H1 (cell line): ENCODE data around the gene FLVCR2. TPM values are rescaled to one million over a fixed set of nuclear protein-coding genes. Genes with fewer than 3 reads are reported as not detected.

ENCODE experiments used
- BCL11A ChIP-seq, 2 experiments: IDR thresholded peaks; one replicate each; pipeline ENCODE4 v1.6.1; 2011; ENCODE audit warnings: low read depth in 2 of 2, low read length in 2 of 2, mild to moderate bottlenecking in 2 of 2
- BRCA1 ChIP-seq: IDR thresholded peaks from 2 replicates; pipeline ENCODE4 v1.6.1; 2012; ENCODE audit warnings: low read depth, low read length, improper control_type of control experiment
- CTBP2 ChIP-seq: IDR thresholded peaks from 2 replicates; pipeline ENCODE4 v1.7.0; 2011; ENCODE audit warnings: borderline replicate concordance, mild to moderate bottlenecking, moderate library complexity, mixed read lengths, low read length; ENCODE audit not compliant: insufficient read depth, insufficient read length
- HDAC2 ChIP-seq, 2 experiments: fragments of 300-600 bp in 1 of 2; sonication (generic) in 1 of 2; IDR thresholded peaks; 2 replicates each; pipeline ENCODE4 v1.6.1; 2011 to 2012; ENCODE audit warnings: low read depth in 2 of 2, low read length in 2 of 2, mild to moderate bottlenecking in 2 of 2, moderate library complexity in 2 of 2, borderline replicate concordance in 1 of 2, inconsistent platforms in 1 of 2
- RXRA ChIP-seq: IDR thresholded peaks from 2 replicates; pipeline ENCODE4 v1.6.1; 2011; ENCODE audit warnings: low read depth, mild to moderate bottlenecking, low read length, moderate library complexity; ENCODE audit not compliant: insufficient read depth
- SUZ12 ChIP-seq: fragments of 200-600 bp; sonication (generic); IDR thresholded peaks from 2 replicates; pipeline ENCODE4 v1.6.1; 2012; ENCODE audit warnings: mild to moderate bottlenecking, inconsistent platforms, low read length, moderate library complexity, mixed read lengths
- polyA plus RNA-seq, 7 experiments: library from polyadenylated mRNA; depleted of rRNA in 3 of 7; stranded (reverse) in 5 of 7; unstranded in 2 of 7; fragments of >200 nt in 5 of 7; fragments of 200-250 nt in 2 of 7; gene quantifications; 1 replicate in 5 of 7; 2 replicates in 1 of 7; 4 replicates in 1 of 7; pipeline versions ENCODE4 v1.2.1 to v1.2.3, GENCODE V29; 2011 to 2013; ENCODE audit warnings: missing spikeins in 2 of 7, mixed read lengths in 2 of 7
- total RNA-seq: library from RNA; stranded (reverse); fragmentation: NEBNext Ultra II Directional; extraction: Animal tissue kit (Norgen Biotek cat#: 25700); gene quantifications from 2 replicates; pipeline ENCODE4 v1.2.1, GENCODE V29; 2021

FLVCR2 gene
- total and polyA plus RNA-seq, 2 of the 8 experiments (the other 6 are each of a cell fraction or from before 2014, with no cell fraction given), result 7.1 to 8.2 TPM

- TF ChIP-seq BCL11A (IDR thresholded peaks at IDR 0.05; ENCODE audit: low read depth in 2 of 2, low read length in 2 of 2) (no peak), SUZ12 (no peak), HDAC2 (IDR thresholded peaks at IDR 0.05; ENCODE audit: borderline replicate concordance in 1 of 2, low read depth in 2 of 2, low read length in 2 of 2) (no peak), CTBP2 (no peak), BRCA1 (no peak), RXRA (no peak)
Measured at GRCh38 chr14:75667099-75667765, 88.8 kb downstream of the FLVCR2 start (continued).
